Panc1 (cell line): ENCODE measurements around the gene ZNF652. TPM values are rescaled to one million over a fixed set of nuclear protein-coding genes. Genes with fewer than 3 reads are reported as not detected.

Source experiments
- ATAC-seq: fragments of 200-7000 bp; cut with Tn5 transposase; 2 replicates; pipeline ENCODE4 v1.9.1; 2020; ENCODE audit warnings: mild to moderate bottlenecking, moderate library complexity
- BruUV-seq: library from RNA; stranded (reverse); fragments of 400-500 nt; replicated peaks from 2 replicates; lab custom pipeline; 2021; lab: Mats Ljungman, UMichigan
- CTCF ChIA-PET: fragments of 300-600 bp; sonication (Branson Sonifier 250); formaldehyde crosslinking; loops from one replicate; lab custom pipeline; 2022; ENCODE audit warnings: antibody characterized with exemption; lab: Charles Lee
- POLR2A ChIA-PET: fragments of 300-600 bp; sonication (Branson Sonifier 250); formaldehyde crosslinking; loops from one replicate; lab custom pipeline; 2022; ENCODE audit warnings: antibody characterized with exemption; lab: Charles Lee
- DNase-seq: peaks from one replicate; pipeline ENCODE4 v3.0.0-alpha.2; 2010; ENCODE audit warnings: low read depth, low spot score
- H3K27ac ChIP-seq: 2 replicates; pipeline ENCODE4 v1.5.1; 2011; ENCODE audit warnings: mild to moderate bottlenecking, low read length, inconsistent platforms
- H3K27me3 ChIP-seq: fragments of 200-500 bp; sonication (Bioruptor generic); 2 replicates; pipeline ENCODE4 v1.6.0; 2014; ENCODE audit warnings: low read length, inconsistent platforms; ENCODE audit not compliant: control insufficient read depth, insufficient read depth
- H3K36me3 ChIP-seq: fragments of 200-500 bp; sonication (Bioruptor generic); 2 replicates; pipeline ENCODE4 v1.5.1; 2014; ENCODE audit warnings: inconsistent platforms, mild to moderate bottlenecking, low read length, moderate library complexity; ENCODE audit not compliant: control insufficient read depth, insufficient read depth
- H3K4me1 ChIP-seq: 2 replicates; pipeline ENCODE4 v1.5.1; 2011; ENCODE audit warnings: inconsistent platforms, mild to moderate bottlenecking, low read length, moderate library complexity; ENCODE audit not compliant: control insufficient read depth, insufficient read depth
- H3K4me3 ChIP-seq, 2 experiments: 2 replicates each; pipeline ENCODE4 v1.5.1; 2011 to 2012; ENCODE audit warnings: low read depth in 2 of 2, low read length in 2 of 2, mild to moderate bottlenecking in 2 of 2, inconsistent platforms in 1 of 2, moderate library complexity in 1 of 2
- H3K9me3 ChIP-seq: fragments of 200-500 bp; sonication (Bioruptor generic); 2 replicates; pipeline ENCODE4 v1.5.1; 2014; ENCODE audit warnings: low read depth, mild to moderate bottlenecking, inconsistent platforms, low read length, moderate library complexity; ENCODE audit not compliant: control insufficient read depth, insufficient read depth
- POLR2AphosphoS5 ChIP-seq: IDR thresholded peaks from 2 replicates; pipeline ENCODE4 v1.6.1; 2012; ENCODE audit warnings: mild to moderate bottlenecking, low read depth, low read length, moderate library complexity
- SIN3A ChIP-seq: IDR thresholded peaks from 2 replicates; pipeline ENCODE4 v1.6.1; 2012; ENCODE audit warnings: low read depth, mild to moderate bottlenecking, low read length, moderate library complexity, borderline replicate concordance; ENCODE audit not compliant: insufficient read depth
- TCF7L2 ChIP-seq: IDR thresholded peaks from 2 replicates; pipeline ENCODE4 v1.6.1; 2011; ENCODE audit warnings: mild to moderate bottlenecking, low read depth, low read length, inconsistent platforms
- in situ Hi-C: cut with HindIII; loops from 2 replicates; pipeline ENCODE4 v1.10.0; 2016; ENCODE audit warnings: low sequenced_read_pairs, low pct_unique_long_range_greater_than_20kb
- intact Hi-C: fragments of 100-400 bp; cut with micrococcal nuclease; formaldehyde crosslinking; loops from one replicate; pipeline ENCODE4 v1.10.0; 2022; ENCODE audit not compliant: unreplicated experiment
- total RNA-seq: library from RNA; stranded (reverse); gene quantifications from one replicate; pipeline ENCODE4 v1.2.1, GENCODE V29; 2021; ENCODE audit not compliant: unreplicated experiment
- TF ChIP-seq, protein P1 (sequence below): fragments of 450-650 bp; IDR thresholded peaks from 2 replicates; pipeline ENCODE4 v1.5.1; 2017; ENCODE audit warnings: mild to moderate bottlenecking
- TF ChIP-seq, protein P2 (sequence below), 2 experiments: IDR thresholded peaks; 2 replicates each; pipeline ENCODE4 v1.6.1; 2011 to 2012; ENCODE audit warnings: low read depth in 2 of 2, control low read depth in 1 of 2, low read length in 1 of 2, mild to moderate bottlenecking in 1 of 2, moderate library complexity in 1 of 2; ENCODE audit not compliant: insufficient read depth in 1 of 2

The ZNF652 gene
- total RNA-seq, 1 experiment from 2014 or later = 42.4 TPM

DNA sequence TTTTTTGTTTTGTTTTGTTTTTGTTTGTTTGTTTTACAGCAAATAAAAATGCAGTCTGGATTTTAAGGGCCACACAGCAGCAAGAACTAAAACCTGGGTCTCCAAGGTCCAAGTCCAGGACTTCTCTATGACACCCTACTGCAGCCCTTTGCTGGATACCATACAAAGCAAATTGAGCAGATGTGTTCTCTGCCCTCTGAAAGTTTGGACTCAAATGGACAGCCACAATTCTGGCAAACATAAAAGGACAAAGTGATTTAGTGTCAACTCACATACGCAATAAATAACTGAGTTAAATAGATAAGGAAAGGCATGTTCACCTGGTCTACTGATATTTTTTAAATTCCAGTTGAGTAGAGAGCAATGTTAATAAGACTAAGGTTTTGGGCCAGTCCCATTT lies 7.7 kb upstream of the ZNF652 start:
- H3K27me3 ChIP-seq = no peaks in the 10 kb centered on the region
- CTCF ChIA-PET = no interaction called here
- H3K4me3 ChIP-seq = no peak overlapping the region
- intact Hi-C loops = no loop called here
- ATAC-seq (no peak), DNase-seq (no peak)
- H3K27ac ChIP-seq = no peak overlapping the region
- BruUV-seq = no TSS peak
- no peaks in the 10 kb centered on the region for H3K4me1 ChIP-seq
- H3K36me3 ChIP-seq = no peaks in the 10 kb centered on the region
- TF ChIP-seq TCF7L2 (no peak), SIN3A (no peak), POLR2AphosphoS5 (no peak)
- TF ChIP-seq, protein P1, sequence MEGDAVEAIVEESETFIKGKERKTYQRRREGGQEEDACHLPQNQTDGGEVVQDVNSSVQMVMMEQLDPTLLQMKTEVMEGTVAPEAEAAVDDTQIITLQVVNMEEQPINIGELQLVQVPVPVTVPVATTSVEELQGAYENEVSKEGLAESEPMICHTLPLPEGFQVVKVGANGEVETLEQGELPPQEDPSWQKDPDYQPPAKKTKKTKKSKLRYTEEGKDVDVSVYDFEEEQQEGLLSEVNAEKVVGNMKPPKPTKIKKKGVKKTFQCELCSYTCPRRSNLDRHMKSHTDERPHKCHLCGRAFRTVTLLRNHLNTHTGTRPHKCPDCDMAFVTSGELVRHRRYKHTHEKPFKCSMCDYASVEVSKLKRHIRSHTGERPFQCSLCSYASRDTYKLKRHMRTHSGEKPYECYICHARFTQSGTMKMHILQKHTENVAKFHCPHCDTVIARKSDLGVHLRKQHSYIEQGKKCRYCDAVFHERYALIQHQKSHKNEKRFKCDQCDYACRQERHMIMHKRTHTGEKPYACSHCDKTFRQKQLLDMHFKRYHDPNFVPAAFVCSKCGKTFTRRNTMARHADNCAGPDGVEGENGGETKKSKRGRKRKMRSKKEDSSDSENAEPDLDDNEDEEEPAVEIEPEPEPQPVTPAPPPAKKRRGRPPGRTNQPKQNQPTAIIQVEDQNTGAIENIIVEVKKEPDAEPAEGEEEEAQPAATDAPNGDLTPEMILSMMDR = no peak
- TF ChIP-seq, protein P2, sequence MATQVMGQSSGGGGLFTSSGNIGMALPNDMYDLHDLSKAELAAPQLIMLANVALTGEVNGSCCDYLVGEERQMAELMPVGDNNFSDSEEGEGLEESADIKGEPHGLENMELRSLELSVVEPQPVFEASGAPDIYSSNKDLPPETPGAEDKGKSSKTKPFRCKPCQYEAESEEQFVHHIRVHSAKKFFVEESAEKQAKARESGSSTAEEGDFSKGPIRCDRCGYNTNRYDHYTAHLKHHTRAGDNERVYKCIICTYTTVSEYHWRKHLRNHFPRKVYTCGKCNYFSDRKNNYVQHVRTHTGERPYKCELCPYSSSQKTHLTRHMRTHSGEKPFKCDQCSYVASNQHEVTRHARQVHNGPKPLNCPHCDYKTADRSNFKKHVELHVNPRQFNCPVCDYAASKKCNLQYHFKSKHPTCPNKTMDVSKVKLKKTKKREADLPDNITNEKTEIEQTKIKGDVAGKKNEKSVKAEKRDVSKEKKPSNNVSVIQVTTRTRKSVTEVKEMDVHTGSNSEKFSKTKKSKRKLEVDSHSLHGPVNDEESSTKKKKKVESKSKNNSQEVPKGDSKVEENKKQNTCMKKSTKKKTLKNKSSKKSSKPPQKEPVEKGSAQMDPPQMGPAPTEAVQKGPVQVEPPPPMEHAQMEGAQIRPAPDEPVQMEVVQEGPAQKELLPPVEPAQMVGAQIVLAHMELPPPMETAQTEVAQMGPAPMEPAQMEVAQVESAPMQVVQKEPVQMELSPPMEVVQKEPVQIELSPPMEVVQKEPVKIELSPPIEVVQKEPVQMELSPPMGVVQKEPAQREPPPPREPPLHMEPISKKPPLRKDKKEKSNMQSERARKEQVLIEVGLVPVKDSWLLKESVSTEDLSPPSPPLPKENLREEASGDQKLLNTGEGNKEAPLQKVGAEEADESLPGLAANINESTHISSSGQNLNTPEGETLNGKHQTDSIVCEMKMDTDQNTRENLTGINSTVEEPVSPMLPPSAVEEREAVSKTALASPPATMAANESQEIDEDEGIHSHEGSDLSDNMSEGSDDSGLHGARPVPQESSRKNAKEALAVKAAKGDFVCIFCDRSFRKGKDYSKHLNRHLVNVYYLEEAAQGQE (IDR thresholded peaks at IDR 0.05; ENCODE audit: insufficient read depth in 1 of 2, low read depth in 2 of 2, low read length in 1 of 2) = no peak
- H3K9me3 ChIP-seq = no peaks in the 10 kb centered on the region
- in situ Hi-C loops = no loop called here
- POLR2A ChIA-PET = no interaction called here

DNA sequence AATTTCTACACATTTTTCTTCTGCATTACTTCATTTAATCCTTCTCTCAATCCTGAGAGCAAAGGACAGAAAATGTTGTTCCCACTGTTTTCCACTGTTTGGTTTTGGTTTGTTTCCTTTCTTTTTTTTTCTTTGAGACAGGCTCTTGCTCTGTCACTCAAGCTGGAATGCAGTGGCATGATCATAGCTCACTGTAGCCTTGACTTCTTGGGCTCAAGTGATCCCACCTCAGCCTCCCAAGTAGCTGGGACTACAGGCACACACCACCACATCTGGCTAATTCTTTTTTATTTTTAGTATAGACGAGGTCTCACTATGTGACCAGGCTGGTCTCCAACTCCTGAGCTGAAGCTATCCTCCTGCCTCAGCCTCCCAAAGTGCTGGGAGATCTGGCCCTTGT lies 7.0 kb upstream of the ZNF652 start:
- TF ChIP-seq, protein P2 (IDR thresholded peaks at IDR 0.05; ENCODE audit: insufficient read depth in 1 of 2, low read depth in 2 of 2, low read length in 1 of 2) = no peak
- DNase-seq (no peak), ATAC-seq (no peak)
- Histone ChIP-seq H3K4me3 (no peak overlapping the region), H3K36me3 (no peaks in the 10 kb centered on the region), H3K9me3 (no peaks in the 10 kb centered on the region), H3K27me3 (no peaks in the 10 kb centered on the region), H3K4me1 (no peaks in the 10 kb centered on the region), H3K27ac (no peak overlapping the region)
- intact Hi-C loops = no loop called here
- POLR2A ChIA-PET = no interaction called here
- CTCF ChIA-PET = interaction anchor here (1.6 kb wide), 1 partner anchor 39 kb away, joined by 4 read pairs; no protein-coding TSS in a partner anchor
- in situ Hi-C loops = no loop called here
- BruUV-seq = no TSS peak
